SK-N-SH (cell line): Measurements from ENCODE around the gene CLK2.

Source experiments
- CHD2 ChIP-seq: fragments of 150-350 bp; IDR thresholded peaks from 2 replicates; pipeline ENCODE4 v1.6.1; 2018; ENCODE audit warnings: low read length; ENCODE audit not compliant: partially characterized antibody
- ELF1 ChIP-seq: IDR thresholded peaks from 2 replicates; pipeline ENCODE4 v1.4.0; 2012
- EP300 ChIP-seq, 2 experiments: IDR thresholded peaks; 2 replicates each; pipeline versions ENCODE4 v1.4.0 to v1.6.1; 2012; ENCODE audit warnings: borderline replicate concordance in 1 of 2, low read depth in 1 of 2, low read length in 1 of 2
- MEF2A ChIP-seq: IDR thresholded peaks from 2 replicates; pipeline ENCODE4 v1.4.0; 2012; ENCODE audit warnings: low read depth, borderline replicate concordance
- RAD21 ChIP-seq: IDR thresholded peaks from 2 replicates; pipeline ENCODE4 v1.6.1; 2012; ENCODE audit warnings: mild to moderate bottlenecking, low read length
- TCF12 ChIP-seq: IDR thresholded peaks from 2 replicates; pipeline ENCODE4 v1.4.0; 2012
- TF ChIP-seq, protein P1 (sequence below): fragments of 200-600 bp; sonication (generic); IDR thresholded peaks from 2 replicates; pipeline ENCODE4 v1.6.1; 2017; ENCODE audit warnings: antibody characterized with exemption, mild to moderate bottlenecking, moderate library complexity

DNA sequence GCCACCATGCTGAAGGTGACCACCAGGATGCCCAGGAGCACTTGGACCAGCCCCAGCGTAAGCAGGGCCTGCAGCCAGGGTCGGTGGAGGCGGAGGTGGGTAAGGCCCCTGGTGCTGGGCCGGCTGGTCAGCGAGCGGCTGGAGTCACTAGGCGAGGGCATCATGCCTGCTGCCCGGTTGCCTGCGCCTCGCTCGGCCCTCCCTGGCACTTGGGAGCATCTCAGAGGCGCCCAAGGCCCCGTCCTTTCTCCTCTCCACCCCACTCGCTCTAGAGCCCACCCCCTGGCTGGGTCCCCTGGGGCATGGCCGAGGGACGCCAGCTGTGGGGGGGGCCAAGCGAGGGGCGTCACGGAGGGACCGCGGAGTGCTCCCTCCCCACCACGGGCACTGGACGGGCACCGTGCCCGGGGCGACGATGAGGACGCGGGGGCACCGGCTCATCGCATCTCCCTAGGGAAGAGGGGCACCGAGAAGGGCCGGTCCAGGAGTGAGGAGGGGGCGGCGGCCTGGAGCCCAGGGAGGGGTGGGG is 18.5 kb downstream of the CLK2 start:
- TF ChIP-seq, protein P1, sequence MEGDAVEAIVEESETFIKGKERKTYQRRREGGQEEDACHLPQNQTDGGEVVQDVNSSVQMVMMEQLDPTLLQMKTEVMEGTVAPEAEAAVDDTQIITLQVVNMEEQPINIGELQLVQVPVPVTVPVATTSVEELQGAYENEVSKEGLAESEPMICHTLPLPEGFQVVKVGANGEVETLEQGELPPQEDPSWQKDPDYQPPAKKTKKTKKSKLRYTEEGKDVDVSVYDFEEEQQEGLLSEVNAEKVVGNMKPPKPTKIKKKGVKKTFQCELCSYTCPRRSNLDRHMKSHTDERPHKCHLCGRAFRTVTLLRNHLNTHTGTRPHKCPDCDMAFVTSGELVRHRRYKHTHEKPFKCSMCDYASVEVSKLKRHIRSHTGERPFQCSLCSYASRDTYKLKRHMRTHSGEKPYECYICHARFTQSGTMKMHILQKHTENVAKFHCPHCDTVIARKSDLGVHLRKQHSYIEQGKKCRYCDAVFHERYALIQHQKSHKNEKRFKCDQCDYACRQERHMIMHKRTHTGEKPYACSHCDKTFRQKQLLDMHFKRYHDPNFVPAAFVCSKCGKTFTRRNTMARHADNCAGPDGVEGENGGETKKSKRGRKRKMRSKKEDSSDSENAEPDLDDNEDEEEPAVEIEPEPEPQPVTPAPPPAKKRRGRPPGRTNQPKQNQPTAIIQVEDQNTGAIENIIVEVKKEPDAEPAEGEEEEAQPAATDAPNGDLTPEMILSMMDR = no peak
- no peak for TF ChIP-seq CHD2
- TF ChIP-seq MEF2A = no peak
- no peak for TF ChIP-seq EP300 (IDR thresholded peaks at IDR 0.05; ENCODE audit: borderline replicate concordance in 1 of 2, low read depth in 1 of 2, low read length in 1 of 2)
- TF ChIP-seq ELF1 = no peak
- TF ChIP-seq TCF12 = no peak
- no peak for TF ChIP-seq RAD21
